Hippocampal formation (tissue), 2 donors: ENCODE results near the gene TNIK.

Experiments used
- DNase-seq, 2 donors: peaks; one replicate each; lab custom pipeline; 2025; lab: John Stamatoyannopoulos, UW

TNIK gene

DNA sequence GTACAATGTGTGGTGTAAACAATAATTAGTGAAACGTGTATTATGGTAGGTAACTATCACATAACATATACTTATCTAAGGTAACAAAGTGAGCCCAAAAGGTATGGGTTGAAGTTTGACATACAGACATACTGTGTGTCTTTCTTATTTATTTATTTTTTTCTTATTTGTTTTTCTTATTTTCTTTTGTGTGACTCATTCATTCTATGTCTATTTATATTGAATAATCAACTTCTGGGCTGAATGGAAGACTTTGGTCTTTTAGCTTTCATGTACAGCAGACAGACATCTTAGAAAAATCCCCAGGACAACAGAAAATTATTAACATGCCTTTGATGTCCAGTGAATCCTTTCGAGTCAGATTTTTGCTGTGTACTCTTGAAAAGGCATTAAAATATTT lies 233.4 kb downstream of the TNIK start:
- DNase-seq: no peak

DNA sequence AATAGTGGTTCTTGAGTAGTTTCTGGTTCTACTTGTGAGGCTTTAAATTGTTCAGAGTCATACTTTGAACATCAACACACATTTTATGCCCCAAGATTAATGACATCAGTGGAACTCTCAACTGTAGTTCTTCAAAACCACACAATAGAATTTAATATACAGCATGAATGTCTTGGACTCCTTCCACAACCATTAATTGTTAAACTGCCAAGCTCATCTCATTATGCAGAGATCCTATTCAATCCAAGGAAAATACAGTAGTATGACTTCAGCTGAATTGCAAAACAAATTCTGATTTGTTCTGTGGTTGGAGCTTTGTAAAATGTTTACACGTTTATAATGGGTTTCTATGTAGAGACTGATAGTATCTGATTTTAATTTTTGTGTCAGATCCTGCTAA lies 234.5 kb downstream of the TNIK start:
- no peak for DNase-seq

DNA sequence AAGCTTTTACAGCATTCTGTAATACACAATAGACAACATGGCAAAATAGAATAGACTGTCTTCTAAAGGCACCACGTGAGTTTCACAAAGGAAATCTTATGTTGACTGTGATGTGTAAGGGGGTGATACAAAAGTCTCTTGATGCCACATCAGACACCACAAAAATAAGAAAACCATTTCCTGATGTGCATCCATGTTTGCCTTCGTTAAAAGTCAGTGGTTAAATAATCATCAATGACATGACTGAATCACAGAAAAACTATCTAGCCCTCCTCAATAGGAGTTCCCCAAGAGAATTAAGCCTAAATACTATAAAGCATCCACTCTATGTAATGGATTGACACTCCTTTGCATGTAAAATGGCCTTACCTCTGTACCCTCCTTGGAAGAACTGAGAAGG lies 235.0 kb downstream of the TNIK start:
- no peak for DNase-seq

DNA sequence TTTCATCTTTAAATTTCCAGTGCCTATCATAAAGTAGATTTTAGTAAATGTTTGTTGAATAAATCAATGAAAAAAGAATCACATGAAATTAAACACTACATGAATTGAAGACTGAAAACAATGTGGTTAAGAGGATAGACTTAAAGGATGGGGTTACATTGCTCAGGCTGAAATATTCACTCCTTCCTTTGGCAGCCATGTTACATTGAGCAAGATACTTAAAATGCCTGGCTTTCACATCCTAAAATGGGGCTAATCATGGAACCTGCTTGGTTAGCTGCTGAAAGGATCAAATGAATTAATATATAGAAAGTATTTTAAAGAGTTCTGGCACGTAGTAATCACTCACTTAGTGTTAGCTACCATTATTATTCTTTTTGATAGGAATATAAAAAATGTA lies 236.8 kb downstream of the TNIK start:
- DNase-seq: no peak

DNA sequence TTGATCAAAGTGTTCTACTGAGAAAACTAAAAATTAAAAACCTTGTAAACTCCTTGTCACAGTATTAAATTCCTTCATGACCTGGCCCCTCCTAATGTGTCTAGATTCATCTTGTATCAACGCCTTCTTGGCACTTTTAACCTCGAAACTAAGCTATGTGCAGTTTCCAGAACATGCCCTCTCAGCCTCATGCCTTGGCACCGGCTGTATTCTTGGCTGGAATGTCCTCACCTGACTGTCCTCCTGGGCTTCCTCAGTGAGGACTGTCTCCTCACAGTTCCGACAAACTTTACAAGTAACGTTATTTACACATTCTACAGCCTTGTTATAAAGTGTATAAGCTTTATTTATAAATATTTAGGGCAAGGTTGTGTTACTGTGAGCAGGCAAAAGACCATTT lies 237.2 kb downstream of the TNIK start:
- no peak for DNase-seq

DNA sequence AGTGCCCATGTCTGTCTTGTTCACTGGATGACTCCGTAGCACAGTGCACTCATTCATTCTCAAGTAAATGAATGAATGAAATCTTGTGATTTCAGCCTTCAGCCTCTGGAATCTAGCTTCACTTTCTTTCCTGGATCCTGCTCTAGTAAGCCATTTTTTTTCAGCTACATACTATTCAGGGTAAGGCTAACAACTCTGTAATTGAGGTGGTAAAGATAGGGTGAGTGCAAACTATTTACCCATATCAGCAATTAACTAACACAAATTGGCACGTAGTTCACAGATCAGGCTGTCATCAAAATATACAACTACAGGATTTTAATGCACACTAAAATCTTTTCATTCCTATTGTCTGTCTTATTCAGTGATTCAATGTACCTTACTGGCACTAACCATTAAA lies 238.6 kb downstream of the TNIK start:
- no peak for DNase-seq

DNA sequence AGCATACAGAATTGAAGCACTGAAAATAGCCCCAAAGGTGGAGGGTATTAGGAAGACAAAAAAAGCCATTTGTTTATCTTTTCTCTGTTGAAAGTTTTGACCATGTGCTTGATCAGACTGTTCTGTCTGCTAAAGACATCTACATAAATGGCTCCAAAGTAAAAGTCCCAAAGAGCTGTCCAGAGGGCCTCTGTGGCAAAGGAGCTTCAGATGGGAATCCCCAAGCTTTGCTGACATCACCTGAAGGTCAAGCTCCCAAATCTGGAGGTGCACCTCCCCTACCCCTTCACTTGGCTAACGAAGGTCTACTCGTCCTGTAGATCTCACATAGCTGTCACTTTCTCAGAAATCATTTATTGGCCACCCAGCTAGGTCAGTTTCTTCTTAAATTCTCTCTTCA lies 239.1 kb downstream of the TNIK start:
- DNase-seq: no peak

DNA sequence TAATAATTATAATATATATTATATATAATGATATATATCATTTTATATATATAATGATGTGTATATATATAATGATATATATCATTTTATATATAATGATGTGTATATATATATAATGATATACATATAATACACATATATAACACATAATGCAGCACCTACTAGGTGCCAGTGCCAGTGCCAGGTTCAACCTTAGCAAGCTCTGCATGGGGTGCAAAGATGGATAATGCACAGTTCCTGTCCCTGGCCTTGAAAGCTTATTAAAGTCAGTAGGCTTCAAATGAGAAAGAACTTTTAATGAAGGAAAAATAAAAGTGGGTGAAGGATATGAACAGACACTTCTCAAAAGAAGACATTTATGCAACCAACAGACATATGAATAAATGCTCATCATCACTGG lies 240.9 kb downstream of the TNIK start:
- no peak for DNase-seq

DNA sequence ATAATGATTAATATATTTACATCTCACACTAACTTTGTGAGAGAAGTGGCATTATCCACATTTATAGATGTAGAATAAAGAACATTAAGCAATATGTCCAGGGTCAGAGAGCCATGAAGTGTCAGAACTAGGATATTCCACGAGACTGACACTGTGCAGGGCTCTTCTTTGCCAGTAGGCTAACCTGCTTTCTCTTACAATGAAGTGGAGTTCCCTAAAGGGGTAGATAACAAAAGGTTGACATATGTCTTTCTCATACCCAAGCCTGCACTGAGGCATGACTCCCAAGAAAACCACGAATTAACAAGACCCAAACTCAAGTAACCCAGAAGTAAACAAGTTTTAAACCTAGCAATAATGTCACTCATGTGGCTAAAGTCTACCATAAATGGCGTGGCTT lies 242.1 kb downstream of the TNIK start:
- DNase-seq: no peak

DNA sequence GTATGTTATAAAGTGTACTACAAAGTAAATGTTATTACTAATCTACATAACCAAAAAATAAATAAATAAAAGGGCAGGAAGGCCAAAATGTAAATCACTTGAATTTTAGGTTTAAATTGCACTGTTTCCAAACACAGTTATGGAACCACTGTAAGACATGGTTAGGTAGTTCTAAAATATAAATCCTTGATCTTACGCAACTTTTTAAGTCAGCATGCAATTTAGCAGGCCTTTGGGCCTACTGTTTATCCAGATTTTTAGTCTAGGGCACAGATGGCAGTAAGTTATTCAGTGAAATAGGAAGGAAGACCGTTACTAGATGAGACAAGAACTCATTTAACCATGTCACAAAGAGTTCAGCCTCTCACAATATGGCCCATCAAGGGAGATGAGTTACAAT lies 246.3 kb downstream of the TNIK start:
- DNase-seq: no peak

DNA sequence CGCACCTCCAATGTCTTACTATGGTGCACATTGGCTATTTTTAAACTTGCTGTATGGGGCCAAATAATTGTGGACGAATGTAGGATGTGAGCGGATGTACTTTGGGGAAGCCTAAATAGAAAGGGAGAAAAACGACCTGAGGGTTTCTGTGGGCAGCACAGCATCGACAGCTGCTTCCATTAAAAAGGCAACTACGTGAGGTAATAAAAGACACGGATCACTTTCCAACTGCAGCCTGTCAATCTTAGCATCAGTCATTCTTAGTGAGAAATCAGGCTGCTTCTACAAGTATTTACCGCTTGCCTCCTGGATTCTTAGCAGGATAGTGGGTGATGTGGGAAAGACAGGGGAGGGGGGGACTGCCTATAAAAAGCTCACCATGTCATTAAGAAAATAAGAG lies 247.0 kb downstream of the TNIK start:
- DNase-seq: no peak

DNA sequence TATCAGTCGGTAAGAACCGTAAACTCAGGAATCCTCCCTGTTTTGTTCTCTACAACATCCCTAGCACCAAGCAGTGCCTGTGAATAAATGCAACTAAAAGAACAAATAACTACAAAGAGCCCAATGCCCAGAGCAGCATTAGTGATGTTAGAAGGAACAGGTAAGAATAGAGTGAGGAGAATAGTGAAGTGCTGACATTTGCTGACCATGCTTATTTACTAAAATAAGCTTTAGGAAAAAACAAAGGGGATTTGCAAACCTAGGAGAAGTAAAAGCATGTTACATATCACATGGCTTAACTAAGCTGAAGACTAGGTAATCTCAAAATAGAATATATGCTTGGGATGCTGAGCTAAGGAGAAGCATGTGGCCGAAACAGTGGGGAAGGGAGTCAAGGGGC lies 247.6 kb downstream of the TNIK start:
- no peak for DNase-seq

DNA sequence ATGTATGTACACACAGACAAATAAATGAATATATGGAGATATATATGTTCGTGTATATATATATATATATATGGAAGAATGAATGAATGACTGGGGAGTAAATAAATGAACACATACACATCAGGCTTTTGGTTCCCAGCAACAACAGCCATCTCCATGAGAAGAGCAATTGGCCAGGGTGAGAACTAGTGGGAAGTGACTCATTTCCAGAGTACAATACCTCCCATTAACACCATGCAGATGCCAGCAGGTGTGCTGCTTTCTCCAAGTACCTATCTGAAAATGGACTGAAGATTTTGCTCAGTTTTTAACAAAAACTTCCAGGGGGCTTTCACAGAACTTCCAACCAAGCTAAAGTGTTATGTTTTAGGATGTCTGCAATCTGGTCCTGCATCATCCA lies 253.9 kb downstream of the TNIK start:
- DNase-seq: no peak

DNA sequence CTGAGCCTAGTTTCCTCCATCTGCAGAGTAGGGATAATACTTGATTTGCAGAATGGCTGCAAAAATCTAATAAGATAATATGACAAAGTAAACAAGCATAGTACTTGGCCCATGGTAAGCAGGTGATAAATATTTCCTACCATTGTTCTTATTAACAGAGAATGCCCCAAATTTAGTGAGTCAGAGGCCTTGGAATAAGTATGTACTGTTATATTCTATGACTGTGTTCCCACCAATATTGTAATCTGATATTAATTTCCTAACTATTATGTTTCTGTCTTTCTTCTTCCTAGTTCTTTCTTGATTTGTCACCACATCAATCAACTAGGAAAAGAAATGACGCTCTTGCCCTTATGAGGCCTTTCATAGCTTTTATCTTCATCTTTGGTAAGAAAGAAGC lies 255.3 kb downstream of the TNIK start:
- DNase-seq: no peak

DNA sequence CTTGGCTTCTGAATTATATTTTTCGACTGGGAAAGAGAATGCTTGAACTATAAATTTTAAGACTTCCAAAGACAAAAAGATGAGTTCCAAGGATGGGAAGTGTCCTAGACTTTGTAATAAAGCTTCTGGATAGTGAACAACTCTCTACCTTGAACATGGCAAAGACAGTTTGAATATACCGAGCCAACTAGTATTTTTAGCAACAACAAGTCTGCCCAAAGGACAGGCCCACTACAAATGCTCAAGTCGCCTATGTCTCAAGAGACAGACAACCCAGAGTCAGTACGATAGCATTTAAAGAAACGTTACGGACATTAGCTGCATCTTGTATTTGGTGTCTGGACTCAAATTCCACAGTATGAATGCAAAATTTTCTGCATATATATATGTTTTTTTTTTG lies 258.4 kb downstream of the TNIK start:
- no peak for DNase-seq

DNA sequence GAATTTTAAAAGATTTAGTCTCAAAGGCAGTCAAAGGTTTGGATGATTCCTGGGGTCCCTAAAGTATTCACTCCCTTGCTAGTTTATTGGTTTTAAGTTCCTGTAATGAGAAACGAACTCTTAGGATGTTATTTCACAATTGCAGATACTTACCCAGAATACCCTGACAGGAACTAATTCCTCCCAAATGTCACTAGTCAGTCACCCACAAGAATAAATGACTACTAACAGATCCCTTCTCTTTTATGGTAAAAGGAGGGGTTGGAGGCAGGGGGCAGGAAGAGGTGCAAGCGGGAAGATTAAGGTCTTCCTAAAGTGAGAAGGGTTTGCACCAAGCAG lies 259.5 kb downstream of the TNIK start:
- DNase-seq: no peak

DNA sequence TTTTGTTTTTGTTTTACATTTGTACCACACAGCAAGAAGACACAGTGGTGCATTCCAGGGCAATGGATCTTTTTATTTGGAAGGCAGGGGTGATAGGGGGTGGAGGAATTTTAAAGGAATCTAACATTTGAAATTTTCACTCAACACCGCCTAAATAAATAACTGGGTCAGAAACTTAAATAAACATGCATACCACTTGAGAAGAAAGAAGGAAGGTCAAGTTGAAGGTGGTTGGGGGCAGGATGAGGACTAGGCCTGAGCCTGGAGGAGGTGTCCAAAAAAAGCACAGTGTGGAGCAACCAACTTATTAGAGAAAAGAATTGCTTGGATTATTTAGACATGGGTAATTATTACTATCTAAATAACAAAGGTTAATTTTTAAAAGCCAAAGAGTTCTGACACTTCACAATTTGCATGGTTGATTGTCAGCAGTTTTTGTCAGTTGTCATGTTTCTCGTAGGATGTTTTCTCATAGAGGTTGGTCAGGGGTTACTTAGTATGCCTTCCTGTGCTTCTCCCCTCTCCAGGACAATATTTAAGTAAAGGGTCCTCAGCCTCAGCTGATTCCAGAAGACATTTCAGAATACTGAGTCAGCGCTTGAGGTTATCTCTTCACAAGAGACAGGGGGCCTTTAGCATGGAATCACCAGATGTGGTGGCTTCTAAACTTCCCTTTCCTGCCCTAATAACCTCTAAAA lies 260.0 kb downstream of the TNIK start:
- no peak for DNase-seq

DNA sequence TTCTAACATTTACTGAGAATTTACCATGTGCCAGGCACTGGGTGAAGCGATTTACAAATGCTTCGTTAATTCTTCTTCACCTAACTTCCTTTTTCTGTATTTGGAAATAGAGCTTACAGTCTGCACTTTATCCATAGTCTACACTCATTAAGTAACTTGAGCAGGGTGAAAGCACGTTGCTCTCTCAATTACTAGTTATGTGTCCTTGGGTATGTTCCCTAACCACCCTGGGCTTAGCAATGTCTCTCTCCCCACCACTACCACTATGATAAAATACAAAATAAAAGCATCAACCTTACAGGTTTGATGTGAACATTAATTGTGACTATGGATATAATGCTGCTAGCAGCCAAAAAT lies 260.8 kb downstream of the TNIK start:
- DNase-seq: no peak

DNA sequence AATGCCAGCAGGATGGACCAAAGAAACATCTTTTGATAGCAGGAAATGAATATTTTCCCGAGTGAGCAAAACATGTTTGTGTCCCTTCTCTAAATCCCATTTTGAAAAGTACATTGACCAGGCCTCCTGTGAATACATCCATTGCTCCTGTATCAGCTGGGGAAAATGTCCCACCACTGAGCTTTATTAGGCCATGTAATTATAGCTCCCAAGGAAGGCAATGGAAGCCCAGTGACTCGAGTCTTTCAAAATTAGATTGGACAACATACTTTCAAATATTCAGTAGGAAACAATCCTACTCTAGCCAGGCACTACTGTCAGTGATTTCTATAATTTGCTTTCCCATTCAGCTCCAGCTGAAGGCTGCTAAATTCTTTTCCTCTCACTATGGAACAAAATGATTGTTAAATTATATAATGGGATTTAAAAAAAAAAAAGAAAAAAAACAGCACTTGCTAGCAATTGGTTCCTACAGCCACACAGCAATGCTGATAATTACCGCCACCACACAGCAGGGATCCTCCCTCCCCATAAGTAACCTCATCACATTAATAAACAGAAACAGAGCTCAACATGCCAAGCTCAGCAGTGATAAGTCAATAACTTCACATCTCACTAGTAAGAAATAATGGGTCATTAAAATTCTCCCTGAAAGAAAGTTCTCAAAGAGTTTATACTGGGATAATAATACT lies 261.3 kb downstream of the TNIK start:
- DNase-seq: no peak

DNA sequence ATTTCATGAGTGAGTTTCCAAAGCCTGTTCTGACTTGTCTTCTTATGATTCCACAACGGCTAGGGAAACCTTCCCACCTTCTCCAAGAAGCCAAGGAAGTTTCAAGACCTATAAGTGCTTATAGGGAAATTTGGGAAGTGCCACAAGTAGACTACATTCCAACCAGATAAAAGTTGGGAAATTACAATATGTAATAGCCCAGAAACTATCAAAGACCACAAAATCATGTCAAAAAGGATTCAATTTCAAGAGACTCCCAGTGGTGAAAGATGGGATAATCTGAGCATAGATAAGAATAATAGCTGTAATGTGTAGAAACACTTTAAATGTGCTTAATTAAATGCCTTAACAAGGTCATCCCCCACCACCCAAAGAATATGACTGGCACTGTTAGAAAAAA lies 264.5 kb downstream of the TNIK start:
- DNase-seq: no peak

DNA sequence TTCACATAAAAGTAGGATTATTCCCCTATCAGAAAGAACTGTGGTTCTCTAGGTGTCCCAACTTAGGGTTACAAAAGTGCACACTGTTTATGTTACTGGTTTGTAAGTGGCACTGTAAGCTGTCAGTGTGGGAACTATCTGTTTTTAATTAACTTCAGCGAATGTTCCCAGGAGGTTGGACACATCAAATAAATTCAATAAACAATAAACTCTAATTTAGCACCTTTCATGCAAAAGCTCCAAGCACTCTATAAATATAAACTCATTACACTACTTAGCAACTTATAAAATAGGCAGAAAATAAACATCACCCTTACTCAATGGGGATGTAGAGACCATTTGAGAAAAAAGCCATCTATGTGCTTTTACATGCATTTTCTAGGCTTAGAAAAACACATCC lies 265.2 kb downstream of the TNIK start:
- no peak for DNase-seq

DNA sequence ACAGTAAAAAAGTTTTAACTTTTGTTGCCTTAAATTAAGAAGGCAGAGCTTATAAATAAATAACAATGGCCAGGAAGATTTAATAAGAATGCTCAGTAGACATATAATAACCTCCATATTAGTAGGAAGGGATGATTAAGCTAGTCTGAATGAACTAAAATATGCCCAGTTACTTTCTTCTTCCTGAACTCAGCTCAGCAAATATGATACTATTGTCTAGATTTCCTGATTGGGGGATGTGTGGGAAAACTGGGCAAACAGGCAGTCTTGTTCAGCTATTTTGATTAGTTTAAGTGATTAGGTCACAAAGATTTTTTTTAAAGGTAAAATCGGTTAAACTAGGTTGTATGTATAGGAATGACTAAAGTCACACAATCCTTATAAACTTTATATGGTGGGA lies 266.5 kb downstream of the TNIK start:
- no peak for DNase-seq

DNA sequence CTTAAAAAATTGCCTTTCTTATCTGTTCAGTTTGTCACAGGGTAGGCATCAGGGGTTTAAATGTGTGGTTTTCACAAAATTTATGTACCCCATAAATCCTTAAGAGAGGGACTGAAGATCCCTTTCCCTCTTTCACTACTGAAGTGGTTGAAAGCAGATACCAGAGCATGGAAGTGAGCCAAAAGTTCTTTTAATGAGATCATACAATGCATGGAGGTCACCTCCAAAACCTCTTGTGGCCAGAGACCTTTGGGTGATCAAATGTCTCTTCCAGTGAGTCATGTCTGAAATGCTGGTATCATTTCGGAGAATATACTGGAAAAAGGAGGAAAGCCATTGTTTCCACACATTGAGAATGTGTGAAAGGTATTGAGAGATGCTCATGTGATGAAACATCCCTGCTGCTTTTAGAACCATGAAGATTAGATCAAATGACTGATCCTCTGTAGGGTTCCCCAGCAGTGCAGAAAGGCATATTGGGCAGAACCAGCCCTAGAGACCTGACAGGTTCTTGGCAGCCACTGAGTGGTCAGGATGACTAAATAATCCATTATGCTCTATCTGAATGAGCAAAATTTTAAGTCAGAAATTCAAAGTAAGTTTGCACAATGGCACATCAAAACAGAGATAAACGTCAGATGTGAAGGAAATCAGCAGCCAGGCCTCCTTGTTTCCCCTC lies 267.9 kb downstream of the TNIK start:
- no peak for DNase-seq

DNA sequence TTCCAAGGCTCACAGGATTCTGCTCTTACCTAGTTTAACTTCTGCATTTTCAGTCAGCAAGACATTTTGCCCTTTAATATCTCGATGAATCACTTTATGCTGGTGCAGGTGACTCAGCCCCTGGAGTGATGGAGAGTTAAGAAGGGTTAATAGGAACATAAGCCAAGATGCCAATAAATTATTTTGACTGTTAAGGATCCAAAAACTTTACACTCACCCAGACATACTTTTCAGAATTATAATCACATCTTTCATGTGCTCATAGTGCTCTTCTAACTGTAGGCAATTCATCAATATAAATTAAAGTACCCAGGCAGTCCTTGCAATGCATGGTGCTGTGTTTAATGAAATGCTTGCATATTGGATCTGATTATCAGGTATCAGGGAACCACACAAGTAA lies 269.5 kb downstream of the TNIK start:
- DNase-seq: no peak
